Duodenal mucosa (tissue), 2 donors: ENCODE measurements around the gene RGL1.

Source experiments
- H3K27ac ChIP-seq: one replicate; pipeline ENCODE4 v1.7.0; 2013; ENCODE audit warnings: low read depth, low read length
- H3K27me3 ChIP-seq, 2 donors: one replicate each; pipeline ENCODE4 v1.7.0; 2013; ENCODE audit warnings: low read length in 2 of 2, control low read depth in 1 of 2; ENCODE audit not compliant: insufficient read depth in 2 of 2, control insufficient read depth in 1 of 2
- H3K36me3 ChIP-seq, 2 donors: one replicate each; pipeline ENCODE4 v1.7.0; 2013; ENCODE audit warnings: low read length in 2 of 2, control low read depth in 1 of 2; ENCODE audit not compliant: insufficient read depth in 2 of 2, control insufficient read depth in 1 of 2
- H3K4me1 ChIP-seq, 2 donors: one replicate each; pipeline ENCODE4 v1.7.0; 2013; ENCODE audit warnings: low read length in 2 of 2, control low read depth in 1 of 2; ENCODE audit not compliant: insufficient read depth in 2 of 2, control insufficient read depth in 1 of 2
- H3K4me3 ChIP-seq, 2 donors: one replicate each; pipeline ENCODE4 v1.7.0; 2013; ENCODE audit warnings: low read length in 2 of 2, low read depth in 1 of 2
- H3K9ac ChIP-seq, 2 donors: one replicate each; pipeline ENCODE4 v1.7.0; 2013; ENCODE audit warnings: low read length in 2 of 2, low read depth in 1 of 2
- H3K9me3 ChIP-seq, 2 donors: one replicate each; pipeline ENCODE4 v1.7.0; 2013; ENCODE audit warnings: low read length in 2 of 2, control low read depth in 1 of 2; ENCODE audit not compliant: control insufficient read depth in 1 of 2

Gene RGL1

GRCh38 chr1:183871601-183872000 is 66.7 kb downstream of the RGL1 start:
- no peak overlapping the region for H3K9ac ChIP-seq
- H3K9me3 ChIP-seq = no peaks in the 10 kb centered on the region
- H3K36me3 ChIP-seq = no peaks in the 10 kb centered on the region
- no peaks in the 10 kb centered on the region for H3K27me3 ChIP-seq
- H3K4me3 ChIP-seq = no peak overlapping the region
- peaks cover 3 to 13% of the 10 kb centered on the region in 2 donors for H3K4me1 ChIP-seq
- H3K27ac ChIP-seq = no peak overlapping the region

GRCh38 chr1:183872403-183872802 is 67.5 kb downstream of the RGL1 start:
- no peaks in the 10 kb centered on the region for H3K27me3 ChIP-seq
- H3K4me3 ChIP-seq = no peak overlapping the region
- no peak overlapping the region for H3K9ac ChIP-seq
- peaks cover 3 to 19% of the 10 kb centered on the region in 2 donors for H3K4me1 ChIP-seq
- no peaks in the 10 kb centered on the region for H3K36me3 ChIP-seq
- H3K9me3 ChIP-seq = no peaks in the 10 kb centered on the region
- no peak overlapping the region for H3K27ac ChIP-seq

- H3K4me3 ChIP-seq = no peak overlapping the region
- peaks cover 3 to 19% of the 10 kb centered on the region in 2 donors for H3K4me1 ChIP-seq
- no peaks in the 10 kb centered on the region for H3K27me3 ChIP-seq
- no peak overlapping the region for H3K27ac ChIP-seq
- H3K36me3 ChIP-seq = no peaks in the 10 kb centered on the region
- H3K9me3 ChIP-seq = no peaks in the 10 kb centered on the region
- H3K9ac ChIP-seq = no peak overlapping the region
These were observed 68.7 kb downstream of the RGL1 start for GRCh38 chr1:183873642-183874041.

- Histone ChIP-seq H3K9ac (peak overlapping the region in 1 of 2 donors; percentile 7), H3K9me3 (no peaks in the 10 kb centered on the region), H3K27ac (no peak overlapping the region), H3K4me1 (peaks cover 3 to 23% of the 10 kb centered on the region in 2 donors), H3K36me3 (no peaks in the 10 kb centered on the region), H3K4me3 (no peak overlapping the region), H3K27me3 (no peaks in the 10 kb centered on the region)
These were observed 71.4 kb downstream of the RGL1 start for GRCh38 chr1:183876309-183876708.

- H3K9me3 ChIP-seq = no peaks in the 10 kb centered on the region
- H3K27ac ChIP-seq = peak overlapping the region; percentile 6
- peaks cover 11 to 32% of the 10 kb centered on the region in 2 donors for H3K4me1 ChIP-seq
- H3K4me3 ChIP-seq = no peak overlapping the region
- H3K36me3 ChIP-seq = no peaks in the 10 kb centered on the region
- no peak overlapping the region for H3K9ac ChIP-seq
- H3K27me3 ChIP-seq = no peaks in the 10 kb centered on the region
These were observed 72.3 kb downstream of the RGL1 start for GRCh38 chr1:183877053-183877720.

- peaks cover 11 to 24% of the 10 kb centered on the region in 2 donors for H3K4me1 ChIP-seq
- H3K9ac ChIP-seq = no peak overlapping the region
- peaks cover 0 to 6% of the 10 kb centered on the region in 2 donors for H3K36me3 ChIP-seq
- no peaks in the 10 kb centered on the region for H3K27me3 ChIP-seq
- no peak overlapping the region for H3K27ac ChIP-seq
- H3K9me3 ChIP-seq = no peaks in the 10 kb centered on the region
- H3K4me3 ChIP-seq = no peak overlapping the region
These were observed 74.6 kb downstream of the RGL1 start for GRCh38 chr1:183879494-183879893.

GRCh38 chr1:183879966-183880365 is 75.0 kb downstream of the RGL1 start:
- no peak overlapping the region for H3K9ac ChIP-seq
- no peak overlapping the region for H3K27ac ChIP-seq
- peaks cover 11 to 24% of the 10 kb centered on the region in 2 donors for H3K4me1 ChIP-seq

GRCh38 chr1:183880531-183881243 is 75.8 kb downstream of the RGL1 start:
- no peaks in the 10 kb centered on the region for H3K9me3 ChIP-seq
- H3K4me1 ChIP-seq = peaks cover 11 to 24% of the 10 kb centered on the region in 2 donors
- no peak overlapping the region for H3K9ac ChIP-seq
- no peaks in the 10 kb centered on the region for H3K27me3 ChIP-seq
- H3K36me3 ChIP-seq = peaks cover 0 to 9% of the 10 kb centered on the region in 2 donors
- H3K27ac ChIP-seq = no peak overlapping the region
- H3K4me3 ChIP-seq = no peak overlapping the region

More at GRCh38 chr1:183879966-183880365, 75.0 kb downstream of the RGL1 start:
- Histone ChIP-seq H3K36me3 (peaks cover 0 to 6% of the 10 kb centered on the region in 2 donors), H3K4me3 (no peak overlapping the region), H3K27me3 (no peaks in the 10 kb centered on the region), H3K9me3 (no peaks in the 10 kb centered on the region)

GRCh38 chr1:183881387-183882131 is 76.6 kb downstream of the RGL1 start:
- H3K4me1 ChIP-seq = peaks cover 11 to 19% of the 10 kb centered on the region in 2 donors

More at GRCh38 chr1:183881387-183882131, 76.6 kb downstream of the RGL1 start:
- Histone ChIP-seq H3K27ac (no peak overlapping the region), H3K9ac (no peak overlapping the region), H3K27me3 (no peaks in the 10 kb centered on the region), H3K36me3 (peaks cover 0 to 9% of the 10 kb centered on the region in 2 donors), H3K4me3 (peak overlapping the region in 1 of 2 donors; percentile 3), H3K9me3 (no peaks in the 10 kb centered on the region)
